GM19468 (cell line): ENCODE results near the gene RPL12.
"Not testable (repeated sequence)": the region's sequence is repeated elsewhere in the genome, so short reads cannot be mapped to it uniquely, and the experiment has no call there.

Experiments used
- ATAC-seq: cut with Tn5 transposase; IDR thresholded peaks from one replicate; pipeline ENCODE4 v1.9.1; 2021; ENCODE audit warnings: mild to moderate bottlenecking, moderate library complexity, moderate number of reproducible peaks; ENCODE audit not compliant: unreplicated experiment; ENCODE audit errors: extremely low read depth

The RPL12 gene

DNA sequence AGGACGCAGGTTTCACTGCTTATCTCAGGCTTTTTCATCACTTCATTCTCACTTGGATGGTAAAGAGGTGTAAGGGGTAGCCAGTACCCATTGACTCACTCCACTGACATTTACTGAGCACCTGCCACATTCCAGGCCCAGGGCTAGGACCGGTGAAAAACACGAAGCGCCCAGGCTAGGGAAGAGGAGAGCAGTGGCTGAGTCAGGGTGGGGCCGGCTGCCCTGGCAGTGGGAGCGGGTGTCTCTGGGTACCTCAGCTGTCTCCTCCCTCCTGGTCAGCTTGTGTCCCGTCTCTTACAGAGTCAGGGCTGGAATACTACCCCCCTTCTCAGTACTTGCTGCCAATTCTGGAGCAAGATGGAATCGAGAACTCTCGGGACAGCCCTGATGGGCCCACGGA lies 22.3 kb upstream of the RPL12 start:
- ATAC-seq = no peak

DNA sequence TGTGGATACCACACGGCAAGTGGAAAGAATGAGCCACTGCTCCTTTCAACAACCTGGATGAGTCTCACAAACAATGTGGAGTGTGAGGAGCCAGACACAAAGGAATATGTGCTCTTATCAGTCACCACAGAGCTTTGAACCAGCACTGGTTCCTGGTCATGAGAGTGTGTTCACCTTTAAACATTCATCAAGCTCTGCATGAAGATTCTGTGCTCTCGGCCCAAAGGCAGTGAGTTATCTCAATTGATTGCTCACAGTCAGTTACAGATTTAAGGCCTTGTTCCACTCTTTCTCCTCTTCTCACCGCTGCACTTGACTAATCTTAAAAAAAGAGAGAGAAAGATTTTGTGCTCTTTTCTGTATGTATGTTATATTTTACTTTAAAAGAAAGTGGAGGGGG lies 19.5 kb upstream of the RPL12 start:
- no peak for ATAC-seq

DNA sequence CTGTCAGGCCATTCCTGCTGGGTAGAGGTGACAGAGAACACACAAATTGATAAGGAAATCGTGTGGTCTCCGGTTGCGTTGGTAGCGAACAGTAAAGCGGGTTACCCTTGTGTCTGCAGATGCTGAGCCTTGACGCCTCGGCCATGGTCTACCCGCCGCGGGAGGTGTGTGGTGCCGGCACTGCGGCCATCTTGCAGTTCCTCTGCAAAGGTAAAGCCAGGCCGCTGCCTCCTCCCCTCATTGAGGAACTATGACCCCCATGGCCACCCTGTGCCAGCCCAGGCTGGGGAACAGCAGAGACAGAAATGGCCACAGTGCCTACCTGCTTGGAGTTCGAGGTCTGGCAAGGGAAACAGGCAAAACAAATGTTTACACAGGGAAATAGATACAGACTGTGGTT lies 16.4 kb upstream of the RPL12 start:
- ATAC-seq = no peak

DNA sequence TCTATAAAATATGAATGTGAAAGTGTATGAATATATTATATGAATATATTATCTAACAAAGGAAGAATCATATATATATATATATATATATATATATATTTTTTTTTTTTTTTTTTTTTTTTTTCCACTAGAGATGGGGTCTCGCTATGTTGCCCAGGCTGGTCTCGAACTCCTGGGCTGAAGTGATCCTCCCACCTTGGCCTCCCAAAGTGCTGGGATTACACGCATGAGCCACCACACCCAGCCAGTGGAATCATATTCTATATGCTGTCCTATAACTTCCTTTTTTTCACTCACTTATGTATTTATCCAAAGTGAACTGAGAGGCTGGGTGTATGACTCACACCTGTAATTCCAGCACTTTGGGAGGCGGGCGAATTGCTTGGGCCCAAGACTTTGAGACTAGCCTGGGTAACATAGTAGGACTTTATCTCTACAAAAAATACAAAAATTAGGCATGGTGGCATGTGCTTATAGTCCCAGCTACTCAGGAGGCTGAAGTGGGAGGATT lies 15.3 kb upstream of the RPL12 start:
- ATAC-seq = not testable (repeated sequence)

DNA sequence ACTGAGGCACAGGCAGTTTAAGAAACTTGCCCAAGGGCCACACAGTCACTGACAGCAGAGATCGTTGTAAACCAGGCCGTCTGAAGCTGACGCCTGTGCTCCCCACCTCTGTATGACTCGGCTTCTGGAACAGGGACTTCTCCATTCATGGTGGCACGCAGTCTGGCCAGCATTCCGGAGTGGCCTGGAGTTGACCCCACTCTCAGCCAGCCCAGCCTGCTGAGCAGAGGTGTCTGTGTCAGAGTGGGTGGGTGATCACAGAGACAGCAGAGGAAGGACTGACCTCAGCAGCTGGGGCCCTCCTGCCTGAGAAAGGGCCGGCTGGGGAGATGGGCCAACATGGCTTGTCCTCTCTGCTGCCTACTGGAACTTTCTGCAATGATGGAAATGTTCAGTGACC lies 12.7 kb upstream of the RPL12 start:
- no peak for ATAC-seq

DNA sequence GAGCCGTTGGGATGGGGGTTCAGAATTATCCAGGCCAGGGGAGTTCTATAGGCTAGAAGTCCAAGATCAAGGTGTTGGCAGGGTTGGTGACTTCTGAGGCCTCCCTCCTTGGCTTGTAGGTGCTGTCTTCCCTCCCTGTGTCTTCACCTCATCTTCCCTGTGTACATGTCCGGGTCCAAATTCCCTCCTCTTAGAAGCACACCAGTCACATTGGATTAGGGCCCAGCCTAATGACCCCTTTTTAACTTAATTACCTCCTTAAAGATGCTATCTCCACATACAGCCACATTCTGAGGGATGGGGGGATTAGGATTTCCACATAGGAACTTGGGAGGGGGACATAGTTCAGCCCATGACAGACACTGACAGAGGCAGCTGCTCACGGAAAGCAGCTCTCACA lies 12.2 kb upstream of the RPL12 start:
- ATAC-seq = no peak

DNA sequence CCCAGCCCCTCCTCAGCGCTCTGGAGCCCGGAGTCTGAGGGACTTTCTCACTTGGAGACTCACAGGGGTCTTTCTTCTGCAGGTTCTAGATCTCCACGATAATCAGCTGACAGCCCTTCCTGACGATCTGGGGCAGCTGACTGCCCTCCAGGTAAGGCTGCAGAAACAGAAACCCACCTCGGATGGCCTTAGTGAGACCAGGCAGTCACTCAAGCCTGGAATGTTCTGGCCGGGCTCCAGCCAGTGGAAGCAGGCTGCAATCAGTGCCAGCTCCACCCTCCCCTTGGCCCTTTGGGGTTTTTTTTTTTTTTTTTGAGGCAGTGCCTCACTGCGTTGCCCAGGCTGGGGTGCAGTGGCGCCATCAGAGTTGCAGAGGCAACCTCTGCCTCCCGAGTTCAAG lies 7.7 kb upstream of the RPL12 start:
- no peak for ATAC-seq

DNA sequence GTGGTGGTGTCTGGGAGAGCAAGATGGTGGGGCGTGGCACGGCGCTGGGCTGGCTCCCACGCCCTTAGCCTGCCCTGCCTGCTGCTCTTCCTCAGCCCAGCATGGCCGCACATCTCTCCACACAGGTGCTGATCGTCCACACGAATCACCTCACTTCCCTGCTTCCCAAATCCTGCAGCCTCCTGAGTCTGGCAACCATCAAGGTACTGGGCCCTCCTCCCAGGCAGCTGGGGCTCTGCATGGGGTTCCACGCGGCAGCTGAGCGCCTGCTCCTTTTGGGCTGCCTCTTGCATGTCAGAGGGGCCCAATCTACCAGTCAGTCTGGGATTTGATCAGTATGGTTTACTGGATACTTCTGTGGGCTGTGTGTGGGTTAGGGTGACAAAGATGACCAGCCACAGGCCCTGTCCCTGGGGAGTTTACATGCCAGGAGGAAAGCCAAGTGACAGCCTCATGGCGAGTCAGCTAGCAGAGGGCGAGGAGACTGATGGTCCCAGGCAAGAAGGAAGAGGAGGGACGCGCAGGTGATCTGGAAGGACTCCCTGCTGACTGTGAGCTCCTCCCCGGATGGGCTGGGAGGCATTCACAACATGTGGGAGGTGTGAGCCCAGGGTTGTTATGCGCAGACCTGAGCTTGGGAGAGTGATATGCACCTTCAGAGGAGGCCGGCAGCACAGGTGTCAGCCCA lies 6.1 kb upstream of the RPL12 start:
- ATAC-seq = no peak

DNA sequence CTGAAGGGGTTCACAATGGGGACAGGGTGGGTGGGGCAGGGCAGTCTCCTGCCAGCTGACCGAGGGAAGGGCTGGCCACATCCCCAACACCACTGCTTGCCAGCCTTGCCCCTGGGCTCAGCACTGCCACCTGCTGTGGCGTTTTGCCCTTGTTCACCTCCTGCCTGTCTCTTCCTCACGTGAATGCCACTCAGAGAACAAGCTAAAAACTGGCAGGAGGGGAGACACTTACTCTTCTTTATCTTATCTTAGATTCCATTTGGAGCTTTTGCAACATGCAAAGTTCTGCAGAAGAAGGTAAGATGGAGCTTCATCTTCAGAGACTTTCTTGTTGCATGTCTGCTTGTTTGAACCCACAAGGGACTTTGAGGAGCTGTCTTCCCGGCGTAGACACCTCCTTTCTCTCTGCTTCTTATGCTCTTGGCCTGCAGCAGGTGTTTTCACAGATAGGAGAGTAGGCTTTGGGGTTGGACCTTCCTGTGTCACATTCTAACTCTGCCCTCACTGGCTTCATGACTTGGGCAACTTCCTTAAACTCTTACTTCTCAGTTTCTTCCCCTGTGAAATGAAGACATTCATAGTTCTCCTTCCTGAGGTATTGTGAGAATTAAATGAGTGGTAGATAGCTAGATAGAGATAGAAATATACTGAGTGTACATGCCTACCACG lies 4.3 kb upstream of the RPL12 start:
- no peak for ATAC-seq

DNA sequence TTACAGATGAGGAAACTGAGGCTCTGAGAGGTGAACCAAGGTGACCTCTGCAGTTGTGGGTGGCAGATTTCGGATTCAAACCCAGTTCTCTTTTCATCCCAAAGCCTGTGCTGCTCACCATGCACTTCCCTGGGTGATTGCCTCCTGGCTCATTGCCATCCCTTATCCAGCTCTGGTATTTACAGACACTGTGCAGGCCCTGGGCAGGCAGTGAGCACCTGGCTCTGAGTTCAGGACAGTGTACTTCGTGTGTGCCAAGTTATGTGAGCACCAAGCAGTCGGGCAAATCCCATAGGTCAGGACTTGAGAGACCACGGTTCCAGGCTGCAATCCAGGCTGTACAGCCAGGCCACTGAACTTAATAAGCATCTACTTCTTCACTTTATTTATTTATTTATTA lies 1.5 kb upstream of the RPL12 start:
- no peak for ATAC-seq

DNA sequence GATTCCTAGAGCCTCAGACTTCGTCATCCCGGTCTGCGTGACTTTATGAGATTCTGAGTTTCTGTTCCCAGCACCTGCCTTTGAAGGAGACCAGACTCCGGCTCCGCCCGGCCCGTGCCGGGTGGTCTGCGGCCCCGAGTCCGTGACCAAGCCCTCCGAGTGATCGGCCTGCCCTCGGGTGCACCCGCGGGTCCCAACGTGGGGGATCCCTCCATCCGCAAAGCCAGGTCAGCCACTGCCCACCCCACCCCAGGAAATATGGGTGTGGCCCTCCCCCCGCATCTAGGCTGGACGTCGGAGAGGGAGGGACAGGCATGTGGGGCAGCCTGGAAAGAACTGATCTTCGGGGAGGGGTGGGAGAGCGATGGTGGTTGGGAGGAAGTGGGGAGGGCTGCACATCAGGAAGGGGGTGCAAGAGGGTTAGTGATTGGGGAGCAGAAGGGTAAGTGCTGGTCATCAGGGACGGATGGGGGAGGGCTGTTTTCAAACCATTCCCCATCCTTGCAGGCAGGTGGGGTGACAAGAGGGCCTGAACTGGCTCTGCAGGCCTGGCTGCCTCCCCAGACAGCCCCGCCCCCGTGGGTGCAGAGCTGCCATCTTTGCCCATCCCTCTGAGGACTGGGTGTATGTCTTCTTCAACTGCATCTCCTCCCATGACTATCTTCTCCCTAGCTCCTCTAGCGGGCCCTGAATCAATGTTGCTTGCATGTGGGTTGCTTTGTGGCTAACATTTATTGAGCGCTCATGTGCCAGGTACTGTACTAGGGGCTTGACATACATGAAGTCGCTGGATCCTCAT lies 851 bp upstream of the RPL12 start:
- no peak for ATAC-seq

DNA sequence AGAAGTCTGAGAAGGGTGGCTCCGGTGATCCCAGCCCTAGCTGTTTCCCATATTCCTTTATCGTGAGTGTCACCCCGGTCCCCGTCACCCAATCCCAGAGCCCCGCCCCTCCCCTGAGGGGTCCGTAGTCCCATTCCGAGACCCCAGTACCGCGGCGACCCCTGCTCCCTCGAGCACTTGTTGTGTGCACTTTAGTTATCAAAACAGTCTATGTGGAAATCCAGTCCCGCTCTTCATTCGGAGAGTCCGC lies 327 bp upstream of the RPL12 start:
- no peak for ATAC-seq

DNA sequence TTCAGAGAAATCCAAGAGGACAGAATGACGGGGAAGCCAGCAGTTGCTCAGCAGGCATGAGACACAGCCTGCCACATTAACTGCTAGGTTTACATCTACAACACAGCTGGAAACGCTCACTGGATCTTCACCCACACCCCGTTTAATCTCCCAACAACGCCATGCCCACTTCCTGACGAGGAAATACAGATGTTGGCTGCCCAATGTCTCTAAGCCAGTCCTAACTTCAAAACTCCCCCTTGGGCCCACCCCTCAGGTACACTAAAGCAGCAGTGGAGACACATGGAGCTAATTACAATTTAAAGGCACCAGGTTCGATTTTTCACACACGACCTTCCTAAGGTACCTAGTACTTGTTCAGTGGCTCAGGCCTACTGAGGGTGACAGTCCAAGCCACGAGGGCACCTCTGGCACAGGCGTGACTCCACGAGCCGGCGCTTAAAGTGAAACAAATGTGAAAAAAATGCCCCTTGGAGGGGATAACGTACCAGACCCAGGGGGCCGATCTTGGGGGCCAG lies 904 bp downstream of the RPL12 start:
- ATAC-seq = no peak

DNA sequence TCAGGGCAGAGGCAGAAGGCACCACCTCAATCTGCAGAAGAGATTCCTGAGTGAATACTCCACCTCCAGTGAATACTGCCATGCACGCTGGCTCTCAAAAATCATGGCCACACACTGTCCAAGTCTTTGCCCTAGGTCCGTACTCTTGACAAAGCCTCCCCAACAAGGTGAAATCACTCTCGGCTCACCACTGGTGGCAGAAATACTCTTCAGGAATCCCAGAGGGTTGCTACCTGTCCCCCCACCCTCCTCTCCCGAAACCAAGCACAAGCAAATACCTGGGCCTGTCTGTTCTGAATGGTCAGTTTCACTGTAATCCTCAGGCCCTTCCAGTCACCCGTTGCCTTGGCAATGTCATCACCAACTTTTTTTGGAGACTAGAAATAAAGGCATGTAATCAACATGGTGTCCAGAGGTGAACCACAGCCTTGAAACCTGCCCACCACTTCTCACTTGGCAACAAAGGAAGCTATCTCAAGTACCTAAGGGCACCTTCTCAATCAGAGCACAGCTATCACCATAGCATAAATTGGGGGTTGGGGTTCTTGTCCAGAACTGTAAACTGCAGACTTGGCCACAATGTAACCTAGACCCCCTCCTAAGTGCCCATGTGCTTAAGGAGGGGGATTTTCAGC lies 1.8 kb downstream of the RPL12 start:
- ATAC-seq = no peak

DNA sequence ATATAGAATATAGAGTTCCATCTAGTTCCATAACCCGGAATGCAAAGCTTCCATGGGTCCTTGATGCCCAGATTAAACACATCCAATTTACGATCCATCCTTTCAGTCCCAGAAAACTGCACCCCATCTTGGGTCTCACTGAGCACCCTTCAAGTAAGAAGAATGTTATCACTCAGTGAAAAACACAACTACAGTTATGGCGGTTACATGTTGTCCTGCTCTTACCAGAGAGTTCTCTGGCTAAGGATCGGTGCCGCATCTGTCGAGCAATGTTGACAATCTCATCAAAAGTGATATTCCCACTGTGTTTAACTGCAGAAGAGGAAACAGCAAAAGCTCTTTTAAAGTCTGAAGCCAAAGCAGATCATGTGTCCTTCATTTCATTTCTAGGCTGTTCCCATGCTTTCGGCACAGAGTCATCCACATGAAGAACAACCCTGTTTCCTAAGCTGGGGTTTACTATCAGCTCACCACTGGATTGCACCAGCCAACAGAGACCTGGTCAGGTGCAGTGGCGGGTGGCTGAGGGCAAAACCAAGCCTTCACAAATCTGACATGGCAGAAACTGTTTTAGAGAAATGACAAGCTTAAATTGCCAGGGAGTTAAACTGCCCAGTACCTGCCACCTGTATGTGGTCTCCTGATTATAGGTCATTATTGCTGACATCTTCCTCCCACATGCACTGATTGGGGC lies 2.9 kb downstream of the RPL12 start:
- no peak for ATAC-seq

DNA sequence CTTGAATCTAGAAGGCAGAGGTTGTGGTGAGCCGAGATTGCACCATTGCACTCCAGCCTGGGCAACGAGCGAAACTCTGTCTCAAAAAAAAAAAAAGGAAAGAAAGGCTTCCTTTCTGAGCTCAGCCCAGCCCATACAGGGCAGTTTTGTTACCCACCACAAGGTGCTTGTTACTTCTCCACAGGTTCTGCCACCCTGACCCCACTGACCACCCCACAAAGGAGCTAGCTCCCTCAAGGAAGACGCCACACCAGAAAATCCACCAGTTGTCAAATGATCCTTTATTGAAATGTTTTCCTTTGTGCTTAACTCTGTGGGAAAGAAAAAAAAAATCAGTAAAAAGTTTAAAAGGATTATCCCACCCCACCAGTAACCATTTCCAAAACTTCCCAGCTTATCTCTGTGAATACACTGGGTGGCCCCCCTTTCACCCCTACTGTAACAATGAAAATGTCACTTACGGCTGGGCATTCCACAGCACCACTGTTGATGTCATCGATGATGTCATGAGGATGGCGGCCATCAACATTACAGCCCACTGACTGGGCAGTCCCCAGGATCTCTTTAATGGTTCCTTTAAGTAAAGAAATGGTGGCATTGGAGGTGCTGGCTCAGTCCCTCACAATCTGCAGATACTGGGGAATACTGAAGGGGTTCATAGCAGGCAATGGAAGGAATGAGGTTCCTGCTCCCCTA lies 3.6 kb downstream of the RPL12 start:
- ATAC-seq = no peak

DNA sequence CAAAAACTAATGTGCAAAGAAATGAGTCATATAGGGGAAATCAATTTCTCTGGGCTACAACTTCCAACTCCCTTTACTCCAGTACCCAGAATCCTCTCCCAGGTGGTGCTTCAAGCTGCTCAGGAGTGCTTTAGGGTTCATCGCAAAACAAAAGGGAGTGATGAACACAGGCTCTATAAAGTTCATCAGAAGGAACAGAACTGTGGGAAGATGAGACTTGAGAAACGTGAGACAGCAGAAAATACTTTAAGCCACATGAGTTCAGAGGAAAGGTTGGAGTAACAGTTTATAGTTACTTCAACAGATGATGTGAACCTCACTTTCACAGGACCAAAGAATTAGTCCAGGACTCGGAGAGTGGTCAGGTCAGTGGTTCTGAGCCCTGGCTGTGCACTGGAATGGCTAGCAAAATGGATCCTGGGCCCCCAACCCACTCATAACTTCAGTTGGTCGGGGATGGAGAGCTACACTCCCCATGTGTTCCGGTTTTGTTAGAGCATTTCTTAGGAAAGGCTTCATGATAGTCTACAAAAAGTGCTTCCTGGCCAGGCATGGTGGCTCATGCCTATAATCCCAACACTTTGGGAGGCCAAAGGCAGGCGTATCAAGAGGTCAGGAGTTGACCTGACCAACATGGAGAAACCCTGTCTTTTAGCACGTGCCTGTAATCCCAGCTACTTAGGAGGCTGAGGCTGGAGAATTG lies 4.3 kb downstream of the RPL12 start:
- no peak for ATAC-seq

DNA sequence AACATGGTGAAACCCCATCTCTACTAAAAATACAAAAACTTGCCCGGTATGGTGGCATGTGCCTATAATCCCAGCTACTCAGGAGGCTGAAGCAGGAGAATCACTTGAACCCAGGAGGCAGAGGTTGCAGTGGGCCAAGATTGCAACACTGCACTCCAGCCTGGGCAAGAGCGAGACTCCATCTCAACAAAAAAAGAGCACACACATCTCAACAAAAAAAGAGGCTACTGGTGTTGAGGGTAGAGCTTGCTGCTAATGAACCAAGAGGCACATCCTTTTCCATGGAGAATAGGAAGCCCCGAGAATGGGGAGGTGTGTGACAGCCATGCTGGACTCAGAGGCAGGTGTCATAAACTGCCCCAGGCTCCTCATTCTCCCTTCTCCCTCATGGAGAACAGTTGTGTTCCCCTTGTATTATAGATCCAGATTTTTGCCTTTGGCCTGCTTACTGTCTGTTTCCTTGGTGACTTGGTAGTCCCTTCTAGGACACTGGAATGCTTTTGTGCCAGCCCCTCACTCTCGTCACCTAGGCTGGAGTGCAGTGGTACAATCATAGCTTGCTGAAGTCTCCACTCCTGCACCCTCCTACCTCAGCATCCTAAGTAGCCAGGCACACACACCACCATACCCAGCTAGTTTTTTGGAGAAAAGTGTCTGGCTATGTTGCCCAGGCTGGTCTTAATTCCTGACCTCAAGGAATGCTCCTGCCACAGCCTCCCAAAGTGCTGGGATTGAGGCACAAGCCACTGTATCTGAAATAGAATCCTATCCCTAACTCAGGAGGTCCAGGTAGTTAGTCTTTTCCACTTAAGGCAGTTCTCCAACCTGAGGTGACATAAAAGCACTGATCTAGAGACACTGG lies 5.1 kb downstream of the RPL12 start:
- no peak for ATAC-seq
